Ectodermal cell (in vitro differentiated cells): ENCODE data around the gene KIF4A.
"Not testable (repeated sequence)": the region's sequence is repeated elsewhere in the genome, so short reads cannot be mapped to it uniquely, and the experiment has no call there.

ENCODE experiments used
- H3K27ac ChIP-seq: 2 replicates; pipeline ENCODE4 v1.7.0; 2013; ENCODE audit warnings: mild to moderate bottlenecking, low read depth, low read length; ENCODE audit not compliant: insufficient read depth, poor library complexity, severe bottlenecking
- H3K27me3 ChIP-seq: 2 replicates; pipeline ENCODE4 v1.7.0; 2013; ENCODE audit warnings: mild to moderate bottlenecking, low read length; ENCODE audit not compliant: insufficient read depth, control insufficient read depth, poor library complexity, severe bottlenecking
- H3K36me3 ChIP-seq: one replicate; pipeline ENCODE4 v1.7.0; 2013; ENCODE audit warnings: low read length; ENCODE audit not compliant: control insufficient read depth, insufficient read depth
- H3K4me1 ChIP-seq: one replicate; pipeline ENCODE4 v1.7.0; 2013; ENCODE audit warnings: low read length; ENCODE audit not compliant: control insufficient read depth, insufficient read depth
- H3K4me3 ChIP-seq: 2 replicates; pipeline ENCODE4 v1.7.0; 2013; ENCODE audit warnings: low read depth, low read length, control low read depth; ENCODE audit not compliant: insufficient read depth
- H3K9me3 ChIP-seq: 2 replicates; pipeline ENCODE4 v1.7.0; 2013; ENCODE audit warnings: mild to moderate bottlenecking, low read length, moderate library complexity; ENCODE audit not compliant: control insufficient read depth
- WGBS, 2 experiments: methylation state at CpG; one replicate each; pipeline ENCODE4 v1.1.7; 2013; ENCODE audit warnings: missing lambda C conversion rate in 2 of 2; 5-methylcytosine and 5-hydroxymethylcytosine counted together

KIF4A gene

GRCh38 chrX:70281951-70282350, 8.0 kb upstream of the KIF4A start, which contains the start of gene RAB41:
Gene RAB41, plus strand, starts transcription at chrX:70282172. Its CDS starts 46 bp downstream, at chrX:70282218.
- Histone ChIP-seq H3K36me3 (no peaks in the 10 kb centered on the region), H3K27me3 (no peaks in the 10 kb centered on the region), H3K9me3 (no peaks in the 10 kb centered on the region), H3K4me1 (no peaks in the 10 kb centered on the region), H3K4me3 (no peak within 1 kb of the TSS), H3K27ac (no peak within 1 kb of the TSS)
- 93 to 97% methylated on average over 21 of the region's 21 CpGs for WGBS, 2 experiments

GRCh38 chrX:70289168-70289792, 624 bp upstream of the KIF4A start:
- no peaks in the 10 kb centered on the region for H3K9me3 ChIP-seq
- H3K36me3 ChIP-seq: no peaks in the 10 kb centered on the region
- 29 to 35% methylated on average over 10 to 11 of the region's 11 CpGs for WGBS, 2 experiments
- H3K4me1 ChIP-seq: no peaks in the 10 kb centered on the region
- H3K4me3 ChIP-seq: peak overlapping the region; percentile 73
- H3K27me3 ChIP-seq: no peaks in the 10 kb centered on the region
- no peak overlapping the region for H3K27ac ChIP-seq

- Histone ChIP-seq H3K4me3 (no peak overlapping the region), H3K27me3 (no peaks in the 10 kb centered on the region), H3K36me3 (no peaks in the 10 kb centered on the region), H3K9me3 (no peaks in the 10 kb centered on the region), H3K4me1 (no peaks in the 10 kb centered on the region), H3K27ac (no peak overlapping the region)
- WGBS, 2 experiments: 0% methylated on average over 1 of the region's 1 CpG
Measured at GRCh38 chrX:70292788-70293187, 2.9 kb downstream of the KIF4A start.

GRCh38 chrX:70293621-70294020, 3.7 kb downstream of the KIF4A start:
- no peaks in the 10 kb centered on the region for H3K9me3 ChIP-seq
- no peaks in the 10 kb centered on the region for H3K36me3 ChIP-seq
- no peaks in the 10 kb centered on the region for H3K4me1 ChIP-seq
- H3K27me3 ChIP-seq: no peaks in the 10 kb centered on the region
- H3K4me3 ChIP-seq: no peak overlapping the region
- 97 to 100% methylated on average over 3 to 4 of the region's 5 CpGs for WGBS, 2 experiments
- no peak overlapping the region for H3K27ac ChIP-seq

- WGBS, 2 experiments: 100% methylated on average over 2 of the region's 3 CpGs
- no peak overlapping the region for H3K27ac ChIP-seq
Measured at GRCh38 chrX:70301716-70302115, 11.8 kb downstream of the KIF4A start.

GRCh38 chrX:70313503-70313902, 23.6 kb downstream of the KIF4A start:
- Histone ChIP-seq H3K4me3 (no peak overlapping the region), H3K4me1 (no peaks in the 10 kb centered on the region), H3K27ac (no peak overlapping the region), H3K36me3 (no peaks in the 10 kb centered on the region), H3K9me3 (no peaks in the 10 kb centered on the region), H3K27me3 (no peaks in the 10 kb centered on the region)
- WGBS, 2 experiments: 87 to 92% methylated on average over 1 of the region's 1 CpG

More at GRCh38 chrX:70301716-70302115, 11.8 kb downstream of the KIF4A start:
- Histone ChIP-seq H3K36me3 (peaks cover 9% of the 10 kb centered on the region), H3K4me3 (no peak overlapping the region), H3K27me3 (no peaks in the 10 kb centered on the region), H3K4me1 (no peaks in the 10 kb centered on the region), H3K9me3 (no peaks in the 10 kb centered on the region)

GRCh38 chrX:70322784-70323183, 32.9 kb downstream of the KIF4A start:
- Histone ChIP-seq H3K27ac (no peak overlapping the region), H3K27me3 (no peaks in the 10 kb centered on the region), H3K36me3 (no peaks in the 10 kb centered on the region), H3K4me1 (no peaks in the 10 kb centered on the region), H3K4me3 (no peak overlapping the region), H3K9me3 (no peaks in the 10 kb centered on the region)
- WGBS, 2 experiments: 84 to 87% methylated on average over 4 of the region's 4 CpGs

DNA sequence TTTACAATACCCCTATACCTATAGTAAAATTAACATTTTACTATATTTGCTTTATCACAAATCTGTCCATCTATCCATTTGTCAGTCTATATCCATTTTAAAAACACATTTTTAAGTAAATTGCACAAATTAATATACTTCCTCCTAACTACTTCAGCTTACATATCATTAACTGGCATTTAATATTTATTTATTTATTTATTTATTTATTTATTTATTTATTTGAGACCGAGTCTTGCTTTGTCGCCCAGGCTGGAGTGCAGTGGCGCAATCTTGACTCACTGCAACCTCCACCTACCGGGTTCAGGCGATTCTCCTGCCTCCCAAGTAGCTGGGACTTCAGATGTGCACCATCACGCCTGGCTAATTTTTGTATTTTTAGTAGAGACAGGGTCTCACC, 33.7 kb downstream of the KIF4A start:
- not testable (repeated sequence) for H3K36me3 ChIP-seq, H3K27ac ChIP-seq, H3K4me3 ChIP-seq, H3K27me3 ChIP-seq, H3K4me1 ChIP-seq, H3K9me3 ChIP-seq
- WGBS, 2 experiments: 93 to 96% methylated on average over 6 of the region's 6 CpGs

DNA sequence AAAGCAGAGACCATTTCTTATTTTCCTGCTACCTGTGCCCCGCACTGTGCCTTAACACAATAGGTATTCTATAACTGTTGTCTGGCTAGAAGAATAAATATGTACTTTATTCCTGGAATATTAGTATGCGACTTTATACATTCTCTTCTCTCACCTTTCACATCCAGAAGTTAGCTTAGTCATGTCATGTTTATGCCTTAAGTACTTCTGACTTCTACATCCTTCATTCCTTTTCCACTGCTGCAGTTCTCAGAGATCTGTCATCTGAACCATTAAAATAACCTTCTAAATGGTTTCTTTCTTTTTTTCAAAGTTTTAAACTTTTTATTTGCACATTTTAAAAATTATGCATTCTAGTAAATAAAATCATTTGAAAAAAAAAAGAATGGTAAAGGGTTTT, 34.4 kb downstream of the KIF4A start:
- no peaks in the 10 kb centered on the region for H3K4me1 ChIP-seq
- no peaks in the 10 kb centered on the region for H3K27me3 ChIP-seq
- WGBS, 2 experiments: 92 to 100% methylated on average over 1 of the region's 2 CpGs
- no peak overlapping the region for H3K4me3 ChIP-seq
- H3K27ac ChIP-seq: no peak overlapping the region
- no peaks in the 10 kb centered on the region for H3K36me3 ChIP-seq
- H3K9me3 ChIP-seq: no peaks in the 10 kb centered on the region

- no CpG with 5 or more reads among the region's 1 CpG for WGBS, 2 experiments
- Histone ChIP-seq H3K4me1 (no peaks in the 10 kb centered on the region), H3K4me3 (no peak overlapping the region), H3K9me3 (no peaks in the 10 kb centered on the region), H3K27me3 (no peaks in the 10 kb centered on the region), H3K27ac (no peak overlapping the region), H3K36me3 (peaks cover 4% of the 10 kb centered on the region)
Measured at GRCh38 chrX:70331161-70331560, 41.3 kb downstream of the KIF4A start.

- Histone ChIP-seq H3K36me3 (peaks cover 4% of the 10 kb centered on the region), H3K27ac (no peak overlapping the region), H3K9me3 (no peaks in the 10 kb centered on the region), H3K27me3 (no peaks in the 10 kb centered on the region), H3K4me3 (no peak overlapping the region), H3K4me1 (no peaks in the 10 kb centered on the region)
- WGBS, 2 experiments: no CpG with 5 or more reads among the region's 1 CpG
Measured at GRCh38 chrX:70332600-70332999, 42.7 kb downstream of the KIF4A start.
